Natural killer cell (primary cell): ENCODE measurements around the gene PHACTR2. TPM values are rescaled to one million over a fixed set of nuclear protein-coding genes. Genes with fewer than 3 reads are reported as not detected.

Source experiments
- ATAC-seq, 3 donors: fragments of 150-1000 bp in 2 of 3; fragments of 200-7000 bp in 1 of 3; cut with Tn5 transposase; 1 replicate in 1 of 3; 2 replicates in 2 of 3; pipeline ENCODE4 v1.10.0; 2021; ENCODE audit warnings: mild to moderate bottlenecking in 2 of 3, moderate library complexity in 2 of 3
- DNase-seq, 2 donors: peaks; one replicate each; pipeline versions ENCODE4 v3.0.0 to v3.0.0-alpha.2; 2013 to 2021; ENCODE audit warnings: mixed read lengths in 1 of 2
- H3K27ac ChIP-seq: one replicate; pipeline ENCODE4 v1.5.1; 2013; ENCODE audit warnings: mild to moderate bottlenecking, low read length
- H3K27me3 ChIP-seq: one replicate; pipeline ENCODE4 v1.6.1; 2013; ENCODE audit warnings: low read length; ENCODE audit not compliant: control insufficient read depth, insufficient read depth
- H3K36me3 ChIP-seq: one replicate; pipeline ENCODE4 v1.6.1; 2013; ENCODE audit warnings: low read length; ENCODE audit not compliant: control insufficient read depth, insufficient read depth
- H3K4me1 ChIP-seq: one replicate; pipeline ENCODE4 v1.6.1; 2013; ENCODE audit warnings: low read length; ENCODE audit not compliant: control insufficient read depth, insufficient read depth
- H3K4me3 ChIP-seq: one replicate; pipeline ENCODE4 v1.5.1; 2013; ENCODE audit warnings: low read length
- H3K9me3 ChIP-seq: one replicate; pipeline ENCODE4 v1.6.1; 2013; ENCODE audit warnings: low read length; ENCODE audit not compliant: control insufficient read depth, insufficient read depth
- H3K27ac Mint-ChIP-seq, 2 donors: one replicate each; pipeline ENCODE4 v1.8.0; 2022; ENCODE audit warnings: mild to moderate bottlenecking in 2 of 2, mixed read lengths in 2 of 2, moderate library complexity in 1 of 2
- H3K27me3 Mint-ChIP-seq, 2 donors: one replicate each; pipeline ENCODE4 v1.8.0; 2022; ENCODE audit warnings: low read depth in 2 of 2, mixed read lengths in 2 of 2
- H3K36me3 Mint-ChIP-seq: one replicate; pipeline ENCODE4 v1.8.0; 2022; ENCODE audit warnings: mixed read lengths
- H3K4me1 Mint-ChIP-seq, 2 donors: one replicate each; pipeline ENCODE4 v1.8.0; 2022; ENCODE audit warnings: mixed read lengths in 2 of 2
- H3K4me3 Mint-ChIP-seq: one replicate; pipeline ENCODE4 v1.8.0; 2022; ENCODE audit warnings: mild to moderate bottlenecking, moderate library complexity, mixed read lengths
- H3K9me3 Mint-ChIP-seq, 2 donors: one replicate each; pipeline ENCODE4 v1.8.0; 2022; ENCODE audit warnings: mixed read lengths in 2 of 2
- WGBS: methylation state at CpG from one replicate; pipeline ENCODE4 v1.1.7; 2013; ENCODE audit warnings: missing lambda C conversion rate; ENCODE audit not compliant: insufficient coverage; 5-methylcytosine and 5-hydroxymethylcytosine counted together
- intact Hi-C: fragments of 100-400 bp; cut with micrococcal nuclease; formaldehyde crosslinking; loops from one replicate; pipeline ENCODE4 v1.14.2; 2022
- total RNA-seq, 4 donors: library from RNA; stranded (reverse); fragments of 120-200 nt in 1 of 4; gene quantifications; one replicate each; pipeline versions ENCODE4 v1.2.3 to v1.2.4, GENCODE V29; 2013 to 2022
- TF ChIP-seq, protein P1 (sequence below): fragments of 200-600 bp; IDR thresholded peaks from one replicate; pipeline ENCODE4 v1.8.0; 2022; ENCODE audit warnings: antibody characterized with exemption

PHACTR2 gene
- total RNA-seq, 3 donors from 2014 or later (not counting 1 experiment from before 2014, with no cell fraction given): 23.8 to 32.7 (median 24.9) TPM

GRCh38 chr6:143806282-143807102 lies 128.7 kb downstream of the PHACTR2 start:
- no peak for DNase-seq
- no peaks in the 10 kb centered on the region for H3K36me3 Mint-ChIP-seq
- no peak for ATAC-seq
- no peaks in the 10 kb centered on the region for H3K9me3 Mint-ChIP-seq
- 83% methylated on average over 5 of the region's 8 CpGs for WGBS
- H3K4me3 ChIP-seq: no peak overlapping the region
- peaks cover 0 to 6% of the 10 kb centered on the region in 2 donors for H3K4me1 Mint-ChIP-seq
- TF ChIP-seq, protein P1, sequence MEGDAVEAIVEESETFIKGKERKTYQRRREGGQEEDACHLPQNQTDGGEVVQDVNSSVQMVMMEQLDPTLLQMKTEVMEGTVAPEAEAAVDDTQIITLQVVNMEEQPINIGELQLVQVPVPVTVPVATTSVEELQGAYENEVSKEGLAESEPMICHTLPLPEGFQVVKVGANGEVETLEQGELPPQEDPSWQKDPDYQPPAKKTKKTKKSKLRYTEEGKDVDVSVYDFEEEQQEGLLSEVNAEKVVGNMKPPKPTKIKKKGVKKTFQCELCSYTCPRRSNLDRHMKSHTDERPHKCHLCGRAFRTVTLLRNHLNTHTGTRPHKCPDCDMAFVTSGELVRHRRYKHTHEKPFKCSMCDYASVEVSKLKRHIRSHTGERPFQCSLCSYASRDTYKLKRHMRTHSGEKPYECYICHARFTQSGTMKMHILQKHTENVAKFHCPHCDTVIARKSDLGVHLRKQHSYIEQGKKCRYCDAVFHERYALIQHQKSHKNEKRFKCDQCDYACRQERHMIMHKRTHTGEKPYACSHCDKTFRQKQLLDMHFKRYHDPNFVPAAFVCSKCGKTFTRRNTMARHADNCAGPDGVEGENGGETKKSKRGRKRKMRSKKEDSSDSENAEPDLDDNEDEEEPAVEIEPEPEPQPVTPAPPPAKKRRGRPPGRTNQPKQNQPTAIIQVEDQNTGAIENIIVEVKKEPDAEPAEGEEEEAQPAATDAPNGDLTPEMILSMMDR: no peak
- H3K27ac ChIP-seq: no peak overlapping the region
- no peaks in the 10 kb centered on the region for H3K4me1 ChIP-seq
- no peak overlapping the region for H3K27ac Mint-ChIP-seq
- no peaks in the 10 kb centered on the region for H3K27me3 Mint-ChIP-seq
- intact Hi-C loops: no loop called here
- no peaks in the 10 kb centered on the region for H3K9me3 ChIP-seq
- no peaks in the 10 kb centered on the region for H3K27me3 ChIP-seq
- no peaks in the 10 kb centered on the region for H3K36me3 ChIP-seq
- no peak overlapping the region for H3K4me3 Mint-ChIP-seq

DNA sequence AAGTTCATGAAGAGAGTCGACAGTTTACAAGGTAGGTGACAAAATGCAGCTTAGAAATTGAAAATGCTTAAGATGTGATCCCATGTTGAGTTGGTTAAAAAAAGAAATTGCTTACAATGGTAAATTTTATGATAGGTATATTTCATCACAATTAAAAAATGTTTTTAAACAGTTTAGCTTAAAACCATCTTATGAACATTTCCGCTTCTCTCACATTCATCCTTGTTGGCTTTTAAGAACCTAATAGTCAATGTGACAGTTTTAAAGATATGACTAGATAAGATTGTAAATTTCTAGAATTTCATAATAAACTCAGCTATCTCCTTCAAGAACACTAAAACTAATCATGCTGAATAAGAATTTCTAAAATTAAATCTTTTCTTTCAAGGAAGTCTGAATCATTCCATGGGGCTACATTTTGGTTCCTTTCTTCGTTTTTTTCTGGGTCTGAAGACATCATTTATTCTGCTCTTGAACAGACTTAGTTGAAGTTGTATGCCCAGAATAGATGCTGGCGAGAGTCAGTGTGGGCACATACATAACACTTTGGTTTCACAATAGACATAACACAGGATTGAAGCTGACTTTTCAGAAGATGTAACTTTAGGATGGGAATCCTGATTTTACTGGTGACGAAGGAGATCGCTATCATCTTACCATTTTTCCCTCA lies 129.5 kb downstream of the PHACTR2 start:
- 85% methylated on average over 5 of the region's 6 CpGs for WGBS
- no peak overlapping the region for H3K4me3 ChIP-seq
- Mint-ChIP-seq H3K27me3 (no peaks in the 10 kb centered on the region), H3K36me3 (no peaks in the 10 kb centered on the region), H3K27ac (no peak overlapping the region), H3K4me1 (peaks cover 0 to 6% of the 10 kb centered on the region in 2 donors), H3K4me3 (no peak overlapping the region), H3K9me3 (no peaks in the 10 kb centered on the region)
- H3K27me3 ChIP-seq: no peaks in the 10 kb centered on the region
- no peaks in the 10 kb centered on the region for H3K9me3 ChIP-seq
- no peak for DNase-seq
- intact Hi-C loops: no loop called here
- peaks cover 1% of the 10 kb centered on the region for H3K36me3 ChIP-seq
- TF ChIP-seq, protein P1: no peak
- no peak overlapping the region for H3K27ac ChIP-seq
- no peak for ATAC-seq
- H3K4me1 ChIP-seq: no peaks in the 10 kb centered on the region

DNA sequence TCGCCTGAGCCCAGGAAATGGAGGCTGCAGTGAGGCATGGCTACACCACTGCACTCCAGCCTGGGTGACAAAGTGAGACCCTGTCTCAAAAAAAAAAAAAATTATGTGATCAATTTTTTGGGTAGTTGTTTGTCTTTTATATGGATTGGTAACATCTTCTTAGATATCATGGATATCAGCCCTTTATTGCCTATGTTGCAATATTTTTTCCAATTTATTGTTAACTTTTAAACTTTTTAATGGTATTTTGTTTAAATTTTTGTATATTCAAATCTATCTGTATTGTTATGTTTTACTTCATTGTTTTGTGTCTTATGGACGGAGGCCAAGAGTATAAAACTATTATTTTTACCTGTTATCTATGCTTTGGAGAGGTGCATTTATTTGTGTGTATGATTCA lies 133.0 kb downstream of the PHACTR2 start:
- H3K27me3 Mint-ChIP-seq: no peaks in the 10 kb centered on the region

More for the DNA sequence above, 133.0 kb downstream of the PHACTR2 start:
- Mint-ChIP-seq H3K4me3 (no peak overlapping the region), H3K36me3 (no peaks in the 10 kb centered on the region), H3K4me1 (peaks cover 0 to under 1% of the 10 kb centered on the region in 2 donors), H3K27ac (no peak overlapping the region), H3K9me3 (no peaks in the 10 kb centered on the region)
- H3K27ac ChIP-seq: no peak overlapping the region
- TF ChIP-seq, protein P1: no peak
- WGBS: 100% methylated on average over 1 of the region's 2 CpGs
- DNase-seq (no peak), ATAC-seq (no peak)
- intact Hi-C loops: no loop called here
- H3K36me3 ChIP-seq: peaks cover 1% of the 10 kb centered on the region
- no peaks in the 10 kb centered on the region for H3K4me1 ChIP-seq
- no peaks in the 10 kb centered on the region for H3K27me3 ChIP-seq
- no peaks in the 10 kb centered on the region for H3K9me3 ChIP-seq
- no peak overlapping the region for H3K4me3 ChIP-seq
